SK-N-SH (cell line): ENCODE measurements around the gene PARD3. TPM values are rescaled to one million over a fixed set of nuclear protein-coding genes. Genes with fewer than 3 reads are reported as not detected.

Source experiments
- CTCF ChIA-PET: fragments of 300-600, 350-600 bp; formaldehyde crosslinking; extraction: SDS; loops from one replicate; lab custom pipeline; 2021; lab: Yijun Ruan, JAX
- POLR2A ChIA-PET: fragments of 350-600 bp; sonication (Branson Sonifier 250); formaldehyde crosslinking; extraction: SDS; loops from one replicate; lab custom pipeline; 2020; ENCODE audit warnings: antibody characterized with exemption, inconsistent platforms; lab: Yijun Ruan, JAX
- DNase-seq: peaks from one replicate; pipeline ENCODE4 v3.0.0; 2012
- H2AFZ ChIP-seq: fragments of 200-600 bp; sonication (generic); 2 replicates; pipeline ENCODE4 v1.8.1; 2016; ENCODE audit warnings: antibody characterized with exemption, mild to moderate bottlenecking, low read depth
- H3F3A ChIP-seq: fragments of 200-600 bp; sonication (generic); replicated peaks from 2 replicates; pipeline ENCODE3; 2016; ENCODE audit warnings: antibody characterized with exemption, mild to moderate bottlenecking; ENCODE audit not compliant: insufficient read depth
- H3K27ac ChIP-seq, 2 experiments: fragments of 200-500 bp in 1 of 2; fragments of 200-600 bp in 1 of 2; sonication (Bioruptor generic) in 1 of 2; sonication (generic), shearing (Covaris generic) in 1 of 2; 2 replicates each; pipeline versions ENCODE4 v1.5.1 to v1.6.1; 2014 to 2016; ENCODE audit warnings: low read depth in 2 of 2, inconsistent platforms in 1 of 2, low read length in 1 of 2, mild to moderate bottlenecking in 1 of 2, mixed read lengths in 1 of 2
- H3K27me3 ChIP-seq: fragments of 200-600 bp; sonication (generic), shearing (Covaris generic); 2 replicates; pipeline ENCODE4 v1.6.1; 2016; ENCODE audit warnings: mixed run types; ENCODE audit not compliant: insufficient read depth
- H3K36me3 ChIP-seq, 2 experiments: fragments of 200-500 bp in 1 of 2; fragments of 200-600 bp in 1 of 2; sonication (Bioruptor generic) in 1 of 2; sonication (generic) in 1 of 2; replicated peaks in 1 of 2; 2 replicates each; pipeline versions ENCODE3 to v1.5.1; 2014 to 2016; ENCODE audit warnings: low read length in 1 of 2, mild to moderate bottlenecking in 1 of 2; ENCODE audit not compliant: insufficient read depth in 2 of 2, control insufficient read depth in 1 of 2
- H3K4me1 ChIP-seq, 2 experiments: fragments of 200-500 bp in 1 of 2; fragments of 200-600 bp in 1 of 2; sonication (Bioruptor generic) in 1 of 2; sonication (generic), shearing (Covaris generic) in 1 of 2; 2 replicates each; pipeline versions ENCODE4 v1.5.1 to v1.6.1; 2014 to 2016; ENCODE audit warnings: low read depth in 1 of 2, low read length in 1 of 2, mixed run types in 1 of 2; ENCODE audit not compliant: insufficient read depth in 2 of 2, control insufficient read depth in 1 of 2
- H3K4me2 ChIP-seq: fragments of 200-600 bp; sonication (generic), shearing (Covaris generic); 2 replicates; pipeline ENCODE4 v1.6.1; 2017; ENCODE audit warnings: mixed run types
- H3K4me3 ChIP-seq, 2 experiments: fragments of 200-500 bp in 1 of 2; fragments of 200-600 bp in 1 of 2; sonication (Bioruptor generic) in 1 of 2; sonication (generic), shearing (Covaris generic) in 1 of 2; 2 replicates each; pipeline versions ENCODE4 v1.5.1 to v1.8.1; 2014 to 2016; ENCODE audit warnings: low read depth in 2 of 2, inconsistent platforms in 1 of 2, low read length in 1 of 2, mild to moderate bottlenecking in 1 of 2, mixed read lengths in 1 of 2, moderate library complexity in 1 of 2
- H3K79me2 ChIP-seq: fragments of 200-600 bp; sonication (generic); 2 replicates; pipeline ENCODE4 v1.8.1; 2017; ENCODE audit warnings: mild to moderate bottlenecking; ENCODE audit not compliant: insufficient read depth
- H3K9ac ChIP-seq: fragments of 200-600 bp; sonication (generic); 2 replicates; pipeline ENCODE4 v1.6.1; 2017; ENCODE audit warnings: mixed run types
- H3K9me2 ChIP-seq: fragments of 200-600 bp; sonication (generic); 2 replicates; pipeline ENCODE4 v1.6.1; 2017; ENCODE audit warnings: mixed run types
- H3K9me3 ChIP-seq: fragments of 200-600 bp; sonication (generic); 2 replicates; pipeline ENCODE4 v1.6.1; 2017; ENCODE audit warnings: mixed run types, mild to moderate bottlenecking, moderate library complexity
- H4K20me1 ChIP-seq: fragments of 200-600 bp; sonication (generic); 2 replicates; pipeline ENCODE4 v1.6.1; 2017; ENCODE audit warnings: mild to moderate bottlenecking, mixed run types; ENCODE audit not compliant: insufficient read depth
- EZH2phosphoT487 ChIP-seq: fragments of 200-600 bp; sonication (generic); IDR thresholded peaks from 2 replicates; pipeline ENCODE4 v1.6.1; 2017; ENCODE audit warnings: low read depth, mixed run types, mild to moderate bottlenecking, antibody characterized with exemption, moderate library complexity, borderline replicate concordance
- FOXM1 ChIP-seq: IDR thresholded peaks from 2 replicates; pipeline ENCODE4 v1.4.0; 2012; ENCODE audit warnings: low read depth, mild to moderate bottlenecking
- GATA2 ChIP-seq: sonication (generic); formaldehyde crosslinking; IDR thresholded peaks from 2 replicates; pipeline ENCODE4 v1.5.0; 2020; ENCODE audit warnings: mild to moderate bottlenecking, missing genetic modification reagents
- JUND ChIP-seq: IDR thresholded peaks from 2 replicates; pipeline ENCODE4 v1.4.0; 2012
- MXI1 ChIP-seq: IDR thresholded peaks from 2 replicates; pipeline ENCODE4 v1.6.1; 2012; ENCODE audit warnings: mild to moderate bottlenecking, low read depth, low read length, improper control_type of control experiment
- POLR2AphosphoS5 ChIP-seq: IDR thresholded peaks from 2 replicates; pipeline ENCODE4 v1.6.1; 2012; ENCODE audit warnings: low read depth, low read length
- RFX5 ChIP-seq: IDR thresholded peaks from 2 replicates; pipeline ENCODE4 v1.6.1; 2012; ENCODE audit warnings: mild to moderate bottlenecking, improper control_type of control experiment, low read length
- RXRA ChIP-seq: IDR thresholded peaks from 2 replicates; pipeline ENCODE4 v1.4.0; 2012; ENCODE audit warnings: low read depth, mild to moderate bottlenecking, borderline replicate concordance
- TEAD4 ChIP-seq: IDR thresholded peaks from 2 replicates; pipeline ENCODE4 v1.4.0; 2012; ENCODE audit warnings: mild to moderate bottlenecking, borderline replicate concordance; ENCODE audit not compliant: insufficient read depth
- YY1 ChIP-seq: IDR thresholded peaks from 2 replicates; pipeline ENCODE4 v1.4.0; 2012; ENCODE audit warnings: low read depth, mild to moderate bottlenecking
- ZBTB33 ChIP-seq: IDR thresholded peaks from 2 replicates; pipeline ENCODE4 v1.4.0; 2012; ENCODE audit warnings: low read depth, borderline replicate concordance
- WGBS: methylation state at CpG from one replicate; pipeline ENCODE4 v1.1.6; 2017; ENCODE audit warnings: low lambda C conversion rate; 5-methylcytosine and 5-hydroxymethylcytosine counted together
- polyA plus RNA-seq, 3 experiments: library from polyadenylated mRNA; depleted of rRNA; stranded (reverse); fragments of >200 nt; gene quantifications; 2 replicates each; pipeline ENCODE4 v1.2.3, GENCODE V29; 2012
- TF ChIP-seq, protein P1 (sequence below): IDR thresholded peaks from 2 replicates; pipeline ENCODE4 v1.6.1; 2012; ENCODE audit warnings: mild to moderate bottlenecking, low read depth, low read length, moderate library complexity
- TF ChIP-seq, protein P2 (sequence below): fragments of 200-600 bp; sonication (generic); IDR thresholded peaks from 2 replicates; pipeline ENCODE4 v1.6.1; 2017; ENCODE audit warnings: antibody characterized with exemption, mild to moderate bottlenecking, moderate library complexity

The PARD3 gene
- polyA plus RNA-seq, 1 of the 3 experiments (the other 2 are of a cell fraction) = 29.4 TPM

- TF ChIP-seq, protein P1, sequence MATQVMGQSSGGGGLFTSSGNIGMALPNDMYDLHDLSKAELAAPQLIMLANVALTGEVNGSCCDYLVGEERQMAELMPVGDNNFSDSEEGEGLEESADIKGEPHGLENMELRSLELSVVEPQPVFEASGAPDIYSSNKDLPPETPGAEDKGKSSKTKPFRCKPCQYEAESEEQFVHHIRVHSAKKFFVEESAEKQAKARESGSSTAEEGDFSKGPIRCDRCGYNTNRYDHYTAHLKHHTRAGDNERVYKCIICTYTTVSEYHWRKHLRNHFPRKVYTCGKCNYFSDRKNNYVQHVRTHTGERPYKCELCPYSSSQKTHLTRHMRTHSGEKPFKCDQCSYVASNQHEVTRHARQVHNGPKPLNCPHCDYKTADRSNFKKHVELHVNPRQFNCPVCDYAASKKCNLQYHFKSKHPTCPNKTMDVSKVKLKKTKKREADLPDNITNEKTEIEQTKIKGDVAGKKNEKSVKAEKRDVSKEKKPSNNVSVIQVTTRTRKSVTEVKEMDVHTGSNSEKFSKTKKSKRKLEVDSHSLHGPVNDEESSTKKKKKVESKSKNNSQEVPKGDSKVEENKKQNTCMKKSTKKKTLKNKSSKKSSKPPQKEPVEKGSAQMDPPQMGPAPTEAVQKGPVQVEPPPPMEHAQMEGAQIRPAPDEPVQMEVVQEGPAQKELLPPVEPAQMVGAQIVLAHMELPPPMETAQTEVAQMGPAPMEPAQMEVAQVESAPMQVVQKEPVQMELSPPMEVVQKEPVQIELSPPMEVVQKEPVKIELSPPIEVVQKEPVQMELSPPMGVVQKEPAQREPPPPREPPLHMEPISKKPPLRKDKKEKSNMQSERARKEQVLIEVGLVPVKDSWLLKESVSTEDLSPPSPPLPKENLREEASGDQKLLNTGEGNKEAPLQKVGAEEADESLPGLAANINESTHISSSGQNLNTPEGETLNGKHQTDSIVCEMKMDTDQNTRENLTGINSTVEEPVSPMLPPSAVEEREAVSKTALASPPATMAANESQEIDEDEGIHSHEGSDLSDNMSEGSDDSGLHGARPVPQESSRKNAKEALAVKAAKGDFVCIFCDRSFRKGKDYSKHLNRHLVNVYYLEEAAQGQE = no peak
- TF ChIP-seq RXRA = no peak
- no peak for TF ChIP-seq TEAD4
- TF ChIP-seq YY1 = no peak
- TF ChIP-seq JUND = no peak
- ChIA-PET POLR2A (no interaction called here), CTCF (no interaction called here)
Measured at GRCh38 chr10:34107626-34108516, 707.2 kb downstream of the PARD3 start.

GRCh38 chr10:34106356-34106885, 708.7 kb downstream of the PARD3 start:
- Histone ChIP-seq H3K27ac (no peak overlapping the region), H2AFZ (no peak overlapping the region), H3K9me3 (no peaks in the 10 kb centered on the region), H3K79me2 (no peaks in the 10 kb centered on the region), H3K4me2 (no peak overlapping the region), H4K20me1 (no peaks in the 10 kb centered on the region), H3K4me3 (no peak overlapping the region), H3K9ac (no peak overlapping the region), H3K4me1 (peaks cover 0 to 26% of the 10 kb centered on the region in 2 experiments; a peak in 2 of 4 replicates), H3K36me3 (peaks cover 0 to 5% of the 10 kb centered on the region in 2 experiments), H3K9me2 (no peaks in the 10 kb centered on the region), H3K27me3 (no peaks in the 10 kb centered on the region), H3F3A (no peaks in the 10 kb centered on the region)
- ChIA-PET POLR2A (no interaction called here), CTCF (no interaction called here)
- WGBS = 94% methylated on average over 7 of the region's 7 CpGs
- no peak for DNase-seq
- TF ChIP-seq, protein P1 = no peak
- TF ChIP-seq, protein P2, sequence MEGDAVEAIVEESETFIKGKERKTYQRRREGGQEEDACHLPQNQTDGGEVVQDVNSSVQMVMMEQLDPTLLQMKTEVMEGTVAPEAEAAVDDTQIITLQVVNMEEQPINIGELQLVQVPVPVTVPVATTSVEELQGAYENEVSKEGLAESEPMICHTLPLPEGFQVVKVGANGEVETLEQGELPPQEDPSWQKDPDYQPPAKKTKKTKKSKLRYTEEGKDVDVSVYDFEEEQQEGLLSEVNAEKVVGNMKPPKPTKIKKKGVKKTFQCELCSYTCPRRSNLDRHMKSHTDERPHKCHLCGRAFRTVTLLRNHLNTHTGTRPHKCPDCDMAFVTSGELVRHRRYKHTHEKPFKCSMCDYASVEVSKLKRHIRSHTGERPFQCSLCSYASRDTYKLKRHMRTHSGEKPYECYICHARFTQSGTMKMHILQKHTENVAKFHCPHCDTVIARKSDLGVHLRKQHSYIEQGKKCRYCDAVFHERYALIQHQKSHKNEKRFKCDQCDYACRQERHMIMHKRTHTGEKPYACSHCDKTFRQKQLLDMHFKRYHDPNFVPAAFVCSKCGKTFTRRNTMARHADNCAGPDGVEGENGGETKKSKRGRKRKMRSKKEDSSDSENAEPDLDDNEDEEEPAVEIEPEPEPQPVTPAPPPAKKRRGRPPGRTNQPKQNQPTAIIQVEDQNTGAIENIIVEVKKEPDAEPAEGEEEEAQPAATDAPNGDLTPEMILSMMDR = no peak
- no peak for TF ChIP-seq FOXM1
- TF ChIP-seq ZBTB33 = no peak
- no peak for TF ChIP-seq POLR2AphosphoS5
- no peak for TF ChIP-seq GATA2 (CRISPR knock-in tag)
- no peak for TF ChIP-seq RFX5
- TF ChIP-seq MXI1 = no peak
- TF ChIP-seq EZH2phosphoT487 = no peak
- TF ChIP-seq TEAD4 = no peak

More at GRCh38 chr10:34107626-34108516, 707.2 kb downstream of the PARD3 start:
- H3K27ac ChIP-seq = no peak overlapping the region
- H2AFZ ChIP-seq = no peak overlapping the region
- H3F3A ChIP-seq = no peaks in the 10 kb centered on the region
- no peaks in the 10 kb centered on the region for H3K27me3 ChIP-seq
- no peak overlapping the region for H3K4me2 ChIP-seq
- H3K9me3 ChIP-seq = no peaks in the 10 kb centered on the region
- peaks cover 0 to 14% of the 10 kb centered on the region in 2 experiments; a peak in 2 of 4 replicates for H3K4me1 ChIP-seq
- no peak for DNase-seq
- H3K9ac ChIP-seq = no peak overlapping the region
- 94% methylated on average over 17 of the region's 17 CpGs for WGBS
- no peaks in the 10 kb centered on the region for H3K79me2 ChIP-seq
- H3K36me3 ChIP-seq = peaks cover 0 to 5% of the 10 kb centered on the region in 2 experiments
- no peak overlapping the region for H3K4me3 ChIP-seq
- no peaks in the 10 kb centered on the region for H4K20me1 ChIP-seq
- no peaks in the 10 kb centered on the region for H3K9me2 ChIP-seq
